Smooth muscle cell (in vitro differentiated cells): ENCODE measurements around the gene NCBP3. TPM values are rescaled to one million over a fixed set of nuclear protein-coding genes. Genes with fewer than 3 reads are reported as not detected.

ENCODE experiments used
- DNase-seq: peaks from one replicate; lab custom pipeline; 2025; ENCODE audit not compliant: unreplicated experiment; lab: John Stamatoyannopoulos, UW
- H2AFZ ChIP-seq: fragments of 200-600 bp; sonication (generic); 2 replicates; pipeline ENCODE4 v1.6.0; 2016; ENCODE audit warnings: antibody characterized with exemption, low read depth, mild to moderate bottlenecking
- H3F3A ChIP-seq: fragments of 200-600 bp; sonication (generic); 2 replicates; pipeline ENCODE4 v1.6.0; 2017; ENCODE audit warnings: antibody characterized with exemption, low read depth
- H3K27ac ChIP-seq: fragments of 200-600 bp; sonication (generic); 2 replicates; pipeline ENCODE4 v1.5.1; 2016; ENCODE audit warnings: low read depth, mild to moderate bottlenecking
- H3K27me3 ChIP-seq: fragments of 200-600 bp; sonication (generic); 2 replicates; pipeline ENCODE4 v1.6.1; 2016; ENCODE audit warnings: low read depth, mild to moderate bottlenecking
- H3K36me3 ChIP-seq: fragments of 200-600 bp; sonication (generic); 2 replicates; pipeline ENCODE4 v1.5.1; 2016; ENCODE audit warnings: low read depth
- H3K4me1 ChIP-seq: fragments of 200-600 bp; sonication (generic); 2 replicates; pipeline ENCODE4 v1.5.1; 2016; ENCODE audit warnings: low read depth
- H3K4me2 ChIP-seq: fragments of 200-600 bp; sonication (generic); 2 replicates; pipeline ENCODE4 v1.6.0; 2016; ENCODE audit warnings: mild to moderate bottlenecking
- H3K4me3 ChIP-seq: fragments of 200-600 bp; sonication (generic); 2 replicates; pipeline ENCODE4 v1.5.1; 2016; ENCODE audit warnings: mild to moderate bottlenecking
- H3K79me2 ChIP-seq: fragments of 200-600 bp; sonication (generic); 2 replicates; pipeline ENCODE4 v1.6.0; 2016; ENCODE audit warnings: low read depth, mild to moderate bottlenecking
- H3K9ac ChIP-seq: fragments of 200-600 bp; sonication (generic); 2 replicates; pipeline ENCODE4 v1.6.0; 2016; ENCODE audit warnings: low read depth
- H3K9me3 ChIP-seq: fragments of 200-600 bp; sonication (generic); replicated peaks from 2 replicates; pipeline ENCODE4 v1.5.1; 2016; ENCODE audit warnings: low read depth
- H4K20me1 ChIP-seq: fragments of 200-600 bp; sonication (generic); 2 replicates; pipeline ENCODE4 v1.6.0; 2016; ENCODE audit warnings: low read depth
- WGBS: methylation state at CpG from one replicate; pipeline ENCODE4 v1.1.7; 2016; ENCODE audit warnings: low lambda C conversion rate; 5-methylcytosine and 5-hydroxymethylcytosine counted together
- polyA plus RNA-seq: library from polyadenylated mRNA; unstranded; fragments of >200 nt; fragmentation: Nextera tagmentation; extraction: Ambion mirVana; gene quantifications from 2 replicates; pipeline ENCODE4 v1.2.1, GENCODE V29; 2016
- total RNA-seq: library from RNA; depleted of rRNA; stranded (reverse); fragments of >200 nt; gene quantifications from 2 replicates; pipeline ENCODE4 v1.2.3, GENCODE V29; 2014
- TF ChIP-seq, protein P1 (sequence below): fragments of 200-600 bp; sonication (generic); IDR thresholded peaks from 2 replicates; pipeline ENCODE4 v1.5.1; 2017; ENCODE audit warnings: borderline replicate concordance, mild to moderate bottlenecking, antibody characterized with exemption; ENCODE audit not compliant: insufficient read depth, poor library complexity, severe bottlenecking

The NCBP3 gene
- total and polyA plus RNA-seq, 2 experiments from 2014 or later: 28.3 to 30.7 TPM

DNA sequence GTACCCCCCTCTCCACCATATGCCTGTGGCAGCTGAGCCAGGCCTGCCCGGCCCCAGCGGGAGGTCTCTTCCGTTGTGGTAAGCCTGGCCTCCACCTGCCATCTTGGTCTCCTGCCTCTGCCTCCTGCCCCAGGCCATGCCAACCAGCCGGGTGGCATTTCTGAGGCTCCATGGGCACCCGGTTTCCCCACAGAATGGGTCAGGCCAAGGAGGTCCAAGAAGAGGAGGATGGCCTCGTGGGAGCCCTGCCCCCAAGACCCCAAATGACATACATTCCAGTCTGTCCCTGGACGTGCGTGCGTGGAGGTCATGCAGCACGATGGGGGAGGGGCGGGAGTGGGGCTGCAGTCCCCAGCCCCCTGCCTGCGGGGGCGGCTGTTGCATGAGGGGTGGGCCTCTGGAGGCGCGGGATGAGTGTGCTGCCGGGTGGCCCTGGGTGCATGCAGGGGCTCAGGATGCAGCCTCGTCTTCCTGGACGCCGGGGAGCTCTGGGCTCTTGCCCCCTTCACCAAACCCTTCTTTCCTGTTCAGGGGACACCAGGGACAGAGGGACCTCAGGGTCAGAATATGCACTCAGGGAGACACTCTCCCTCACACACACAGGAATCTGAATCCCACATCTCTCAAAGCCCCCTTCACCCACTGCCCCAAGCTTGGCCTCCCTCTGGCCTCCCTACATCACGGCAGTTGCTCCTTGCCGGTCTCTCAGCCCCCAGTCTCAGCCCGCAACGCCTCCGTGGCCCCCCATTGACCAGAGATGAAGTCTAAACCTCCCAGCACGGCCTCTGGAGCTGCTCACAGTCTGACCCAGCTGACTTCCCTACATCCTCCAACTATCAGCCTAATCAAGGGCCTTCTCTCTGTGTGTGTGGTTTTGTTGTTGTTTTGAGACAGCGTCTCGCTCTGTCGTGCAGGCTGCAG, 16.0 kb upstream of the NCBP3 start:
- Histone ChIP-seq H2AFZ (no peak overlapping the region), H3K9me3 (no peaks in the 10 kb centered on the region), H3K4me1 (no peaks in the 10 kb centered on the region), H3K27me3 (no peaks in the 10 kb centered on the region), H3F3A (no peaks in the 10 kb centered on the region), H3K79me2 (no peaks in the 10 kb centered on the region), H3K9ac (no peak overlapping the region), H3K4me3 (no peak overlapping the region), H4K20me1 (no peaks in the 10 kb centered on the region), H3K4me2 (no peak overlapping the region), H3K27ac (no peak overlapping the region), H3K36me3 (no peaks in the 10 kb centered on the region)
- WGBS: 93% methylated on average over 27 of the region's 28 CpGs
- TF ChIP-seq, protein P1, sequence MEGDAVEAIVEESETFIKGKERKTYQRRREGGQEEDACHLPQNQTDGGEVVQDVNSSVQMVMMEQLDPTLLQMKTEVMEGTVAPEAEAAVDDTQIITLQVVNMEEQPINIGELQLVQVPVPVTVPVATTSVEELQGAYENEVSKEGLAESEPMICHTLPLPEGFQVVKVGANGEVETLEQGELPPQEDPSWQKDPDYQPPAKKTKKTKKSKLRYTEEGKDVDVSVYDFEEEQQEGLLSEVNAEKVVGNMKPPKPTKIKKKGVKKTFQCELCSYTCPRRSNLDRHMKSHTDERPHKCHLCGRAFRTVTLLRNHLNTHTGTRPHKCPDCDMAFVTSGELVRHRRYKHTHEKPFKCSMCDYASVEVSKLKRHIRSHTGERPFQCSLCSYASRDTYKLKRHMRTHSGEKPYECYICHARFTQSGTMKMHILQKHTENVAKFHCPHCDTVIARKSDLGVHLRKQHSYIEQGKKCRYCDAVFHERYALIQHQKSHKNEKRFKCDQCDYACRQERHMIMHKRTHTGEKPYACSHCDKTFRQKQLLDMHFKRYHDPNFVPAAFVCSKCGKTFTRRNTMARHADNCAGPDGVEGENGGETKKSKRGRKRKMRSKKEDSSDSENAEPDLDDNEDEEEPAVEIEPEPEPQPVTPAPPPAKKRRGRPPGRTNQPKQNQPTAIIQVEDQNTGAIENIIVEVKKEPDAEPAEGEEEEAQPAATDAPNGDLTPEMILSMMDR: no peak
- DNase-seq: no peak

DNA sequence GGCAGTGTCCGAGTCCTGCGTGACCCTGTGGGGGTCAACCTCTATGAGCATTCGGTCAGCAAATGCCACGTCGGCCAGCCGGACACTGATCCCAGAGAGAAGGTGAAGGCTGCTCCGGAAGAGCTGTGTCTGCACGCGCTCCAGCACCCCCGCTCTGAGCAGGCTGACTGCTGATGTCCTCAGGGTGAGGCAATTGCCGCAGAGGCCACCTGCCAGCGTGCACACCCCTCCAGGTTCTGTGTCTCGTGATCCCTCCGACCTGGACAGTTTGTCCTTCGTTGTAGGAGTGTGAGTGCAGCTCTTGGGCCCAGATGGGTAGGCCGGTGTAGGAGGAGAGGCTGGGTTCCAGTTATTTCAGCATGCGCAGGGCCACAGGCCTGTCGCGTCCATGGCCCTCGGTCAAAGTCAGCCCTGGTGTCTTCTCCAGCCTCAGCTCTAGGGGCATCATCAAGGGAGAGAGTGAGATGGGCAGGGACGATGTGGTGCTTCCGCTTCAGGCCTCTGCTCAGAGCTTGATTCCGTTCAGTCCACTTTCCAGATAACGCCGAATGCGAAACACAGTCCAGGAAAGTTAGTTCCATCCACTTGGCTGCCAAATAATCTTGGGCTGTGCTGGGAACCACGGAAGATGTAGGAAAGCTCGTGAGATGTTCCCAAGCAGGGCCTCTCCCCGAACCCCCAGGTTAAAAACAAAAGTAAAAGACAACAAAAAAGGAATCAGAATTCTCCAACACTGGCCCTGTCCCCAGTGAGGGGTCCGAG, 15.1 kb upstream of the NCBP3 start:
- no peak overlapping the region for H3K4me2 ChIP-seq
- H3K4me3 ChIP-seq: no peak overlapping the region
- no peaks in the 10 kb centered on the region for H3K4me1 ChIP-seq
- no peaks in the 10 kb centered on the region for H3K27me3 ChIP-seq
- no peak overlapping the region for H2AFZ ChIP-seq
- no peaks in the 10 kb centered on the region for H4K20me1 ChIP-seq
- WGBS: 98% methylated on average over 30 of the region's 30 CpGs
- DNase-seq: no peak
- H3K9me3 ChIP-seq: no peaks in the 10 kb centered on the region
- no peaks in the 10 kb centered on the region for H3K36me3 ChIP-seq
- no peaks in the 10 kb centered on the region for H3F3A ChIP-seq
- no peak overlapping the region for H3K9ac ChIP-seq
- H3K27ac ChIP-seq: no peak overlapping the region
- no peaks in the 10 kb centered on the region for H3K79me2 ChIP-seq
- TF ChIP-seq, protein P1: no peak

DNA sequence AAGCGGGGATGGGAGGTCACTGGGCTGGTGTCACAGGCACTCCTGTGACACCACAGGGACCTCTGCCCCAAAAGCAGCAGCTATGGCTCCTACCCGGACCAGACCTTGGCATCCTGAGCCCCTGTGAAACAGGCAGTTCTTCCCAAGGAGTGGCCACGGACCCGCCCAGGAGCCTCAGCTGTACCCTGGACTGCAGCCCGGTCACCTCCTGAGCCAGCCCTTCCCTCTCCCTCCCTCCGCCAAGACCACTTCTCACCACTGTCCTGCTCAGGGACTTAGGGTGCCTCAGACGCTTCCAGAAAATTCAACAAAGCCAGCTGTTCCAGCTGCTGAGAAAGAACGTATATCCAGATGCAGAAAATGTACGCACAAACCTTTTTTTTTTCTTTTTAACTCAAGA, 13.9 kb upstream of the NCBP3 start:
- no peak for DNase-seq
- WGBS: 96% methylated on average over 9 of the region's 9 CpGs
- Histone ChIP-seq H3K27ac (no peak overlapping the region), H2AFZ (no peak overlapping the region), H3K4me3 (no peak overlapping the region), H3K36me3 (no peaks in the 10 kb centered on the region), H3K79me2 (no peaks in the 10 kb centered on the region), H3K9ac (no peak overlapping the region), H3K9me3 (no peaks in the 10 kb centered on the region), H3K4me1 (no peaks in the 10 kb centered on the region), H3K4me2 (no peak overlapping the region), H3K27me3 (no peaks in the 10 kb centered on the region), H3F3A (no peaks in the 10 kb centered on the region), H4K20me1 (no peaks in the 10 kb centered on the region)
- TF ChIP-seq, protein P1: no peak
